HG02884 (cell line): ENCODE measurements around the gene ERLEC1.
"Not testable (repeated sequence)": the region's sequence is repeated elsewhere in the genome, so short reads cannot be mapped to it uniquely, and the experiment has no call there.

Experiments
- ATAC-seq: cut with Tn5 transposase; IDR thresholded peaks from one replicate; pipeline ENCODE4 v1.9.1; 2021; ENCODE audit warnings: mild to moderate bottlenecking, moderate library complexity; ENCODE audit not compliant: unreplicated experiment

The ERLEC1 gene

DNA sequence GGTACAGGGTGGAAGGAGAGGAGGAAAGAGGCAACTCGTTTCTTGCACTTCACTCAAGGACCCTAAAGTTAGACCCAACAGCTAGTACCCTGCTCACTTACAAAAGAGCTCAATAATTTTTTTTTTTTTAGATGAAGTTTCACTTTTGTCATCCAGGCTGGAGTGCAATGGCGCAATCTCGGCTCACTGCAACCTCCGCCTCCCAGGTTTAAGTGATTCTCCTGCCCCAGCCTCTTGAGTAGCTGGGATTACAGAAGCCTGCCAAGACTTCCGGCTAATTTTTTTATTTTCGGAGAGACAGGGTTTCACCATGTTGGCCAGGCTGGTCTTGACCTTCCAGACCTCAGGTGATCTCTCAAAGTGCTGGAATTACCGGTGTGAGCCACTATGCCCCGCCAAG is 4.2 kb upstream of the ERLEC1 start:
- no peak for ATAC-seq

DNA sequence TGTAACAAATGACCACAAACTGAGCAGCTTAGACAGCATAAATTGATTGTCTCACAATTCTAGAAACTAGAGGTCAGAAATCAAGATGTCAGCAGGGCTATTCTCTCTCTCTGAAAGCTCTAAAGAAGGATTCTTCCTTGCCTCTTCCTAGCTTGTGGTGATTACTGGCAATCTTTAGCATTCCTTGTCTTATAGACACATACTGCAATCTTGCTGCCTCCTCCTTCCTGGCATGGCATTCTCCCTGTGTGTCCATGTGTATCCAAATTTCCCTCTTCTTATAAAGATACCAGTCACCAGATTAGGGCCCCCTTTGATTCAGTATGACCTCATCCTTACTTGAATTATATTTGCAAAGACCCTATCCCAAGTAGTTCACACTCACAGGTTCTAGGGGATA is 2.4 kb upstream of the ERLEC1 start:
- no peak for ATAC-seq

DNA sequence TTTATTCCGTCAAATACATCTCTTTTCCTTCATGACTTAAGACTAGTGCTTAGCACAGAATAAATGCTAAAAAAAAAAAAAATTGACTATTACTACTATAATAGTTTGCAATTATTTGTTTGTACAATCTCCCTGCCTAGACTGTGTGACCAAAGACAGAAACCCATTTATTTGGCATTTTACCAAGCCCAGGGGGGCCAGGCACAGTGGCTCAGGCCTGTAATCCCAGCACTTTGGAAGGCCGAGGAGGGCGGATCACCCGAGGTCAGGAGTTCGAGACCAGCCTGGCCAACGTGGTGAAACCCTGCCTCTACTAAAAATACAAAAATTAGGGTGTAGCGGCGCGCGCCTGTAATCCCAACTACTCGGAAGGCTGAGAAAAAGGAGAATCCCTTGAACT is 1.5 kb upstream of the ERLEC1 start:
- ATAC-seq, result no peak

DNA sequence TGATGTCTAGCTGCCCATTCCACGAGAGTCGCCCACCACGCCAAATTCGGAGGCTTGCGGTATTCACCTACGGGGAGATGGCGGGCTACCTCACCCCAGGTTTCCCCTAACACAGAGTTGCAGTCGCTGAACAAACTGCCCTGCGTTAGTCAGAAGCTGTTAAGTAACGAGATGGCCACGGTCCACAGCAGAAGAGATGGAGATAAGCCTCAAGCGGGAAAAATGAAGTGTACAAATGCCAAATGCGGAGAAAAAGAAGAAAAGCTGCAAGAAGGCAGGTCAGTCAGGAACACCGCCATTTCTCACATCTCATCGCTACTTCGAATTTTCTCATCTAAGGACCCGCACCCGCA is 516 bp upstream of the ERLEC1 start:
- peak; percentile 14 for ATAC-seq

DNA sequence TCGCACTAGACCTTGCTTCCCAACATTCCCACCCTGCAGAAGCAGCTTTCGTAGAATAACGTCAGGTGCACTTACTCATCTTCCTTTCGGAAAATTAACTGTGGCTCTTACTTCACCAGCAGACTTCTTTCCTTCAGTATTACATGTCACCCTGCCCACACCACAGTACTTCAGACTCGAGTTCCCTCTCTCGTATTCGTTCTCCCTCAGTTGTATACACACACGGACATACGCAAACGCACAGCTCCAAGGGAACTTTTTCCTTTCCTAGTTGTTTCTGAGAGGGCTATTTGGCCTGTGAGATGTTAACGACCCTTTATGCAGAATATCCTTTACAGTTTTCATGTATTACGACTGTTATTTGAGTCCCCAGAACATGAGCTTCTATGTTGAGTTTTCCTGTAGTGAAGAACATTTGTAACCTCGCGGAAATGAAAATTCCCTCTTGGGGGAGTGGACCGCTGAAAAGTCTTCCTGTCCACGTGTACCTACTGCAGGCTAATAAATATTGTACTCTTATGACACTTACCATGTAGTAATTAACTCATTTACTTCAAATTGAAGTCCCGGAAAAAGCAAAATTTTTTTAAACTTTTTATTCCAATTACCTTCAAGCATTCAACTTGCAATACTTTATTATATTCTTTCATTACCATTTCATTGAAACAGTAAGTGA is 908 bp downstream of the ERLEC1 start:
- peak; percentile 6 for ATAC-seq

DNA sequence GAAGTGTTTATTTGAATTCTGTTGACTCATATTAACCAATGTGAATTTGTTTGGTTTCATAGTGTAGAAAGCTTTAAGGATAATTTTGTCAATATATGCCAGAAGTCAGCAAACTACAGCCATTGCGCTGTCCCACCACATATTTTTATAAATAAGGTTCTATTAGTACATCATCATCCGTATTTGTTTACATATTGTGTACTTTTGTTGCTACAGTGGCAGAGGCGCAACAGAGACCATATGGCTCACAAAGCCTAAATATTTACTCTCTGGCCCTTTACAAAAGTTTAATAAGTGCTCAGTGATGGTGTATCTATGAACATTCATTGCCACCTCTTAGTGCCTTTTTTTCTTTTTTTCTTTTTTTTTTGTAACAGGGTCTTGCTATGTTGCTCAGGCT is 6.4 kb downstream of the ERLEC1 start:
- no peak for ATAC-seq

DNA sequence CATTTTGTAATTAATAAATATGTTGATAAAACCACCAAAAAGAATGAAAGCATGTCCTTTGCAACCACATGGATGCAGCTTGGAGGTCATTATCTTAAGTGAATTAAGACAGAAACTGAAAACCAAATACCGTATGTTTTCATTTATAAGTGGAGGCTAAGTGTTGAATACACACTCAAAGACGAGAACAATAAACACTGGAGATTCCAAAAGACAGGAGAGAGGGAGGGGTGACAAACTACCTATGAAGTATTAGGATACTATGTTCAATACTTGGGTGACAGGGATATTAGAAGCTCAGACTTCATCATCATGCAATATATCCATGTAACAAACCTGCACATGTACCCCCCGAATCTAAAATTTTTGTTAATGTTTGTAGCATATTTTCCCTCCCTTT is 7.0 kb downstream of the ERLEC1 start:
- ATAC-seq, result no peak

DNA sequence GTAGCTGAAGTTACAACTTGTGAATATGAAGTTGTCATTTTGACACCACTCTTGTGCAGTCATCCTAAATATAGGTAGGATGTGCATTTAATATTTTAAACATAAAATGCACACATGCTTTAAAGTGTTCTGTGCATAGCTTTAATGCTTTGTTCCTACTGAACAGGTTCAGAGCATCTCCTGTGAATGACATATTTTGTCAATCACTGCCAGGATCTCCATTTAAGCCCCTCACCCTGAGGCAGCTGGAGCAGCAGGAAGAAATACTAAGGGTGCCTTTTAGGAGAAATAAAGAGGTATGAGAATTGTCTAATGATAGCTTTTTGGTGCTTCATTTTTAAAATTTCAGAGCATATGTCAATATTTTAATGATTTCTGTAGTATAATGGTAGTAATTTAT is 14.7 kb downstream of the ERLEC1 start:
- no peak for ATAC-seq

DNA sequence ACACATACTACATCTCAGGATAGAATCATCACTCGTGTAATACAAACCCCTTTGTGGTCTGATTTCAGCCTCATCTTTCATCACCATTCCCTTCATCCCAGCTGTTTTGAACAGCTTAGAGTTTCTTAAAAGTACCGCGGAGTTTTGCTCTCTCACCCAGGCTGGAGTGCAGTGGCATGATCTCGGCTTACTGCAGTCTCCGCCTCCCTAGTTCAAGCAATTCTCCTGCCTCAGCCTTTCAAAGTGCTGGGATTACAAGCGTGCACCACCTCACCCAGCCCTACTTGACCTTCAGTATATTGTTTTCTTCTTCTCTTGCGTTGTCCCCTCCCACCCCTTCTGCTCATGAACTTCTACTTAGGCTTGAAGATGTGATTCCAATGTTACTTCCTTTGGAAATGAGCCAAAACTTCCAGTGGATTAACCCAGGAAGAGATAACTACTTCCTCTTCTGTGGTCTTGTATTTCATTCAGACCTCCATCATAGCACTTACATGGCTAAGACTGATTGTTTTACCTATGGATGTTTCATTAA is 15.8 kb downstream of the ERLEC1 start:
- no peak for ATAC-seq

DNA sequence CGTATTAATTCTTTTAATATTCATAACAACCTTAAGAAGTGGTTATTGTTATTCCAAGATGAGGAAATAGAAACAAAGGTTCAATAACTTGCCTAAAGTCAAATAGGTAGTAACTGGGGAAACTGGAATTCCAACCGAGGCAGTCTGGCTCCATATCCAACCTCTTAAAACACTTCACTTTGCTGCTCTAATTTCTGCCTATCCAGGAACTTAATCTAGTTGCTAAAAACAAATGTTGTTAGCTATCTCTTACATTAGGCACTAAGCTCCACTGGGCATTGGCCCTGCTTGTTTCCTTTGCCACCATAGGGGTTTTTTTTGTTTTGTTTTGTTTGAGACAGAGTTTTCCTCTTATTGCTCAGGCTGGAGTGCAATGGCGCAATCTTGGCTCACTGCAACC is 24.8 kb downstream of the ERLEC1 start:
- ATAC-seq, result no peak

DNA sequence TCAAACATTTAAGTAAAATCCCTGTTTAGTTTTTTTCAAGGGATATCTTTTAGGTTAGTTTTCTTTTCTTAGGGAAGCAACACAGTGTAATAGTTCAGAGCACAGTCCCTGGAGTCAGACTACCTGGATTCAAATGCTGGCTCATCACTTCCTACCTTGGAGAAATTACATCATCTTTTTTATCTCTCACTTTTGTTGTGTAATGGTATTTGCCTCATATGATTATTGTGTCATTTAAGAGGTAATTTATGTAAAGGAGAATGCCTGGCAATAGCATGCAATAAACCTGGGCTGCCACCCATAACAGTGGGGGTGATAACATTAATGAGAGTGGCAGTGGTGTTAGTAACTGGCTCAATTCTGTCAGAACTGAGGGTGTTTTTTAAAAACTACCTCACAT is 26.3 kb downstream of the ERLEC1 start:
- ATAC-seq, result no peak

DNA sequence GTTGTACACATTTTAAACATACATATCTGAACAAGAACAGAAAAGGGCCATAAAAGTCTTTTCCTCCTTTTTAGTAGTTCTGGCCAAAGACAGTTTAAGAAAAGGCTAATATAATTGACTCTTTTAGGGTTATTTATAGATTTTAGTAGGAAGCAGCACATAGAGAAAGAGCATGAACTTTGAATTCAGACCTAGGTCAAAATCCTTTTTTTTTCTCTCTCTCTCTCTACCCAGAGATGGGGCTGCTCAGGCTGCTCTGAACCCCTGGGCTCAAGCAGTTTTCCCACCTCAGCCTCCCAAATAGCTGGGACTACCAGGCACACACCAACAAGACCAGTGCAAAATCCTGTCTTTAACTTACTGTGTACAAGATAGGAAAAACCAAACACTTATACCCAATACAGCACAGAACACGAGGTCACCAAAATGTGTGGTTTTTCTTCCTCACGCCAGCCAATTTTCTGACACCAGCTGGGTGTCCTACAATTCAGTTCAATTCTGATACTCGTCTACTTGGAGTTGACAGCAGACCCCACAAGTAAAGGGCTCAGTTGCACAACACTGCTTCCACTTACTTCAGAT is 32.1 kb downstream of the ERLEC1 start:
- no peak for ATAC-seq

DNA sequence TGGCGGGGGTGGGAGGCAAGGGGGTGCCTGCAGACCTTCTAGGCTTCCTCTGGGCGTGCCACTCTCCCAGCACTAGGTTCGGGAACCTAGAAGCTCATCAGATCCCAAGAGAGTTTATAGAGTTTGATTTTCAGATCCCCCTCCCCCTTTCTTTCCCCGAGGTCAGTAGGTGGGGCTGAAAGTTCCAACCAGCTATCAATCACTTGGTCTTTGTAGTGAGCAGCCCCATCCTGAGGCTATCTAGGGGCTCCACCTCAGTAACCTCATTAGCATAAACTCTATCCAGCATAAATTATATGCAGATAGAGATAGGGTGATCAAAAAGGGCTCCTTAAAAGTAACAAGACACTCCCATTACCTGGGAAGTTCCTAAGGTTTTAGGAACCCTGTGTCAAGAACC is 32.8 kb downstream of the ERLEC1 start:
- no peak for ATAC-seq

DNA sequence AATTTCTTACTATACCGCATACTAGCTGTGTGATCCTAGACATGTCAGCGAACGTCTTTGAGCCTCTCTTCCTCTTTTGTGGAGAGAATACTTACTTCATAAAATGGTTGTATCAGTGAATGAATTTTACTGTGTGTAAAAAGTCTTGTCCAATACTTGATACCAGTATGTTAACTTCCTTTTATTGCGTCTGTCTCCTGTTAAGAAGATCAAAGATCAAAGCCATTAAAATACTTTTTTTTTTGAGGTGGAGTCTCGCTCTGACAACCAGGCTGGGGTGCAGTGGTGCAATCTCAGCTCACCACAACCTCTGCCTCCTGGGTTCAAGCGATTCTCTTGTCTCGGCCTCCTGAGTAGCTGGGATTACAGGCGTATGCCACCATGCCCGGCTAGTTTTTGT is 33.2 kb downstream of the ERLEC1 start:
- no peak for ATAC-seq

DNA sequence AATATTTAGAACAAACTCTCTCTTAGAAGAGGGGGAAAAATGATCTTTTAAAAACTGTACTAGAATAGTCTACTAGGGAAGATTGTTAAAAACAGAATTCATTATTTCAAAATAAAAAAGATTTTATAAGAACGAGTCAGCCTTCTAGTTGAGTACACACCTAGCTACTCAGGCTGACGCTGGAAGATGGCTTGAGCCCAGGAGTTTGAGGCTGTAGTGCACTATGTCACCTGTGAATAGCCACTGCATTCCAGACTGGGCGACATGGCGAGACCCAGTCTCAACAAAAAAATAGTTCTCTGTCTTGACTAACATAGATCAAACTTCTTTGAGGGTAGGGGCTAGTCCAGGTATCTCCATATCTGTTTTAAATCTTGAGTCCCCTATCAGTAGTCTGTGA is 33.9 kb downstream of the ERLEC1 start:
- no peak for ATAC-seq

DNA sequence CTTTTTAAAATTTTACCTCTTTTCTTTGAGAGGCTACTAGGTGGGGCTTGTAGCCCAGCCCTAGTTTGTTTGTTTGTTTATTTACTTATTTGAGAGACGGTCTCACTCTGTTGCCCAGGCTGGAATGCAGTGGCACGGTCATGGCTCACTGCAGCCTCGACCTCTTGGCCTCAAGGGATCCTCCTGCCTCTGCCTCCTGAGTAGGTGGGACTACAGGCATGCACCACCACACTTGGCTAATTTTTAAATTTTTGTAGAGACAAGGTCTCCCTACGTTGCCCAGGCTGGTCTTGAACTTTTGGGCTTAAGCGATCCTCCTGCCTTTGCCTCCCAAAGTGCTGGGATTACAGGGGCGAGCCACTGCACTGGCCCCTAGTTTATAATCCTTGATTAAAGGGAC is 35.0 kb downstream of the ERLEC1 start:
- ATAC-seq, result no peak

DNA sequence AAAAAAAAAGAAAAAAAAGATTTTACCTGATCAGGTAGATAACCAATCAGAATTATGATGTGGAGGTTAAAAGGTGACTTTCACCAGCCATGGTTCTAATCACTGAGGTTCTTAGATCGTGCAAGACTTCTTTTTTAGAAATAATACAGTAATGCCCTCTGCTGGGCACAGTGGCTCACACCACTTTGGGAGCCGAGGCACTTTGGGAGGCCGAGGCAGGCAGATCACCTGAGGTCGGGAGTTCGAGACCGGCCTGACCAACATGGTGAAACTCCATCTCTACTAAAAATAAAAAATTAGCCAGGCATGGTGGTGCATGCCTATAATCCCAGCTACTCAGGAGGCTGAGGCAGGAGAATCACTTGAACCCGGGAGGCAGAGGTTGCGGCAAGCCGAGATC is 36.8 kb downstream of the ERLEC1 start:
- ATAC-seq, result not testable (repeated sequence)

DNA sequence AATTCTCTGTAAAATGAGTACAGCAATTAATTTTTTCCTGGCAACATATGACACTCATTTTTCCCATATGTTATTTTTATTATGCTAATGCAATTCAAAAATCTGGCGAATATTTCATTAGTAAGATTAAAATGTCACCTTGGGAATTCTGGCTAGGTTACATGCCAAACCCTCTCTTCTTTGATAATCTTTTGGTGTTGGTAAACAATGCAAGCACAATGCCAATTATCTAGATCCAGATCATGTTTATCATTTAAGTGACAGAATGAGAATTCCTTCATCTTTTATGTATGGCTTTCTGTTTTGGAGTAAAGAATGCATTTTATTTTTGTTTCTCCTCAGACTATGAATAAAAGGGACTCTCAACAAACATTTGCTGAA is 39.2 kb downstream of the ERLEC1 start:
- no peak for ATAC-seq

DNA sequence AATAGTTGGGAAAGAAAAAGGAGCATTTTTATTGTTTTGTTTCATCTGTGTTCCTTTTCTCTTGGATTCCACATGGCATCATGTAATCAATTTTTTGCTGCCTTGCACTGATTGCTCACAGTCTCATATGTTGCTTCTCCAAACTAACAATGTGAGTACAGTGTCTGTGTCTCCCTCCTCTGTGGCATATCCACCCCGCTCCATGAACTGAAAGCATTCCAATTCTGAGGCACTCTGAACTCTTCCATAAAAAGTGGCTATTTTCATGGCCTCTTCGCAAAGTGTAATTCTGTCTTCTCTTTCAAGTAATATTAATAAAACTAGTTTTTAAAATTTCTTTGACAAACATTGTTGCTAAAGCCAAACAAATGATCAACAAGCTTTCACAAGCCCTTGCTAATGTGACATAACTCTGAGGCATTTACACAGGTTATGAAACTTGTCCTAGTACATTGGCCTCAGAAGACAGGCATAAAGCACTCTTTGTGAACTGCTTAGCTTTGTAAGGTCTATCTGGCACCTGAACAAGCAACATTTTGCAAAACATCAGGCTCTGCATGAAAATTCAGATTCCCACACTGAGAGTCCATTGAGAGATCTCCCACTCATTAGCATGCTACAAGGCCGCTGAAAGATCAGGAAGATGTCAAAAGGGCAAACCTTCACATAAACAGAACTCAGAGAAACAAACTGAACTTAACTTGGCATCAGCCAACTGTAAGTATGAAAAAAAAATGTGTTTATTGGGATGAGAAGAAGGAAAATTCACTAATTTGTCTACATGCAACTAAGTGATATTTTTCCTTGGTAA is 39.9 kb downstream of the ERLEC1 start:
- no peak for ATAC-seq

DNA sequence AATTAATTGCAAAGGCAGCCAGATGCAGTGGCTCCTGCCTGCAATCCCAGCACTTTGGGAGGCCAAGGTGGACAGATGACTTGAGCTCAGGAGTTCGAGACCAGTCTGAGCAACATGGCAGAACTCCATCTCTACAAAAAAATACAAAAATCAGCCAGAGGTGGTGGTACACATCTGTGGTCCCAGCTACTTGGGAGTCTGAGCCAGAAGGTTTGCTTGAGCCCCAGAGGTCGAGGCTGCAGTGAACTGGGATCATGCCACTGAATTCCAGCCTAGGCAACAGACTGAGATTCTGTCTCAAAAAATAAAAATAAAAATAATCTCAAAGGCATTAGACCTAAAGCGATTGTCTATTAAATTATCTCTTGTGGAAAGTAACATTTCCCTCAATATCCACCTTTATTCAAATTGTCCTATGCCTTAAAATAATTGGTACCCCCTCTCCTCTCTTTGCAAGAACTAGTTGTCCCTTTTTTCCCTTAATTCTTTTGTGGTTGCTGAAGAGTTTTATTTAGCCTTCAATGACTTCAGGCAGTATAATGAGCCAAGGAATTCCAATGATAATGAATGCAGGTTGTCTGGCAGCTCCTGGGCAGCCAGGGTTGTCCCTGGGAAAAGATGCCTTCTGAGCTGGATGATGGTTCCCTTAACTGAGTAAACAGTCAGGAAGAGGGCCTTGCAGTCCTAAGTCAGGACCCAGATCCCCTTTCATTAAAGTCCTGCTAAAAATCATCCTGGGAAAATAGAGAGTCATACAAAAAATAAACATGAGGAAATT is 40.7 kb downstream of the ERLEC1 start:
- no peak for ATAC-seq

DNA sequence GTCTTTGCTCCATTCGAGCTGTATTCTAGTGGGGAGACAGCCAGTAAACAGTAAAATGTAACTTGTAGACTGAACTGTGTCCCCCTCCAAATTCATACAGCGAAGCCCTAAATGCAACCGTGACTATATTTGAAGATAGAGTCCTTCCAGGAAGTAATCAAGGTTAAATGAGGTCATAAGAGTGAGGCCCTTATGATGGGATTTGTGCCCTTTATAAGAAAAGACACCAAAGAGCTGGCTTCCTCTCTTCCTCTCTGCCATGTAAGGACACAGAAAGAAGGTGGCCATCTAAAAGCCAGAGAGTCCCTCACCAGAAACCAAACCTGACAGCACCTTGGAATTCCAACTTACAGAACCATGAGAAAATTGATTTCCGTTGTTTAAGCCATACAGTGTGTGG is 41.5 kb downstream of the ERLEC1 start:
- no peak for ATAC-seq
